Fibroblast of pulmonary artery (primary cell): ENCODE results near the gene GPR78.
"Not testable (repeated sequence)": the region's sequence is repeated elsewhere in the genome, so short reads cannot be mapped to it uniquely, and the experiment has no call there.

ENCODE experiments used
- DNase-seq: peaks from one replicate; pipeline ENCODE4 v3.0.0-alpha.2; 2010; ENCODE audit warnings: low read depth
- H3K4me3 ChIP-seq: replicated peaks from 2 replicates; pipeline ENCODE4 v1.5.1; 2011; ENCODE audit warnings: low read depth, mild to moderate bottlenecking, control low read depth, low read length, moderate library complexity
- CTCF ChIP-seq: IDR thresholded peaks from 2 replicates; pipeline ENCODE4 v1.5.1; 2011; ENCODE audit warnings: mild to moderate bottlenecking, control low read depth, low read length, inconsistent platforms; ENCODE audit errors: missing control alignments

GPR78 gene

GRCh38 chr4:8568068-8568668 is 12.0 kb upstream of the GPR78 start:
- TF ChIP-seq CTCF: no peak
- DNase-seq: peak; percentile 5
- H3K4me3 ChIP-seq: no peak overlapping the region

- TF ChIP-seq CTCF: no peak
- DNase-seq: no peak
- H3K4me3 ChIP-seq: no peak overlapping the region
Measured at GRCh38 chr4:8570201-8570600, 10.0 kb upstream of the GPR78 start.

DNA sequence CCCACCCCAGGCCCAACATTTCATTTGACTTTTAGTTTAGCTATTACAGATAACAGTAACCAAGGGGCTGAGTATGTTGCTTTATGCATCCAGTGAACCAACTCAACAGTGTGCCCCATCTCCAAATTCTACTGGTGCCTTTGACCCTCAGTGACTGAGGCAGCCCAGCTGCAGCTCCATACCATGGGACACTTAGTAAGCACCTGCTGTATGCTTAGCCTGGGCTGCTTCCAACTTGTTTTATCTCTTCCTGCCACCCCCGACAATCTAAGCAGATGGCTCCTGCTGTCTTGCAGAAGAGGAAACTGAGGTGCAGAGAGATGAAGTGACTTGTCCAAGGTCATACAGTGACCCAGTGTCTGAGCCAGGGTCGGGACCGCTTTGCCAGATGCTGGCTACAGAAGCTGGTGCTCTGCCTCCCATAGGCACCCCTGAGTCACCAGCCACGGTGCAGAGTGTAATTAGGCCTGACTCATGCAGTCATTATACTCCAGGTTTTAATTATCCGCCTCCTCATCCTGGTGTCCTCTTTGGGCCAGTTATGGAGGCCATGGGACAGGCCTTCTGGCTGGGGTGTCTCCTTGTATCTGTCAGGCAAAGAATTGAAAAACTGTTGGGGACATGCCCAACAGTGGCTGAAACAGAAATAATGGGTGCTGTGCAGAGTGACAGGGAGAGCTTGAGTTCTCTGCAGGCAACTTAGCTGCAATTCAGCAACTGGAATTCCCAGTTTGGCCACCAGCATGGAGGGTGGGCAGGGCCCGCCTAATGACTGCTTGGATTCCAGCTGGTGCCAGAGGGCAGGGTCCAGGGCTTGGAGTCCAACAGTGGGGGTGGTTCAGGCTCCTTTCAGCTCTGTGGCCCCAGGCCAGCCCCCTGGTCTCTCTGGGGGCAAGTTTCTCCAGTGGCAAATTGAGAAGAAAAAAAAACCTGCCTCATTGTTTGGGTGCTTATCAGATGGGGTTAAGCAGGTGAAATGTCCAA is 8.2 kb upstream of the GPR78 start:
- no peak for TF ChIP-seq CTCF
- H3K4me3 ChIP-seq: no peak overlapping the region
- DNase-seq: no peak

- H3K4me3 ChIP-seq: no peak overlapping the region
- TF ChIP-seq CTCF: no peak
- DNase-seq: no peak
Measured at GRCh38 chr4:8573266-8573665, 6.9 kb upstream of the GPR78 start.

- TF ChIP-seq CTCF: no peak
- DNase-seq: no peak
- H3K4me3 ChIP-seq: no peak overlapping the region
Measured at GRCh38 chr4:8574796-8575370, 5.3 kb upstream of the GPR78 start.

GRCh38 chr4:8575457-8575856 is 4.7 kb upstream of the GPR78 start:
- DNase-seq: no peak
- no peak for TF ChIP-seq CTCF
- no peak overlapping the region for H3K4me3 ChIP-seq

DNA sequence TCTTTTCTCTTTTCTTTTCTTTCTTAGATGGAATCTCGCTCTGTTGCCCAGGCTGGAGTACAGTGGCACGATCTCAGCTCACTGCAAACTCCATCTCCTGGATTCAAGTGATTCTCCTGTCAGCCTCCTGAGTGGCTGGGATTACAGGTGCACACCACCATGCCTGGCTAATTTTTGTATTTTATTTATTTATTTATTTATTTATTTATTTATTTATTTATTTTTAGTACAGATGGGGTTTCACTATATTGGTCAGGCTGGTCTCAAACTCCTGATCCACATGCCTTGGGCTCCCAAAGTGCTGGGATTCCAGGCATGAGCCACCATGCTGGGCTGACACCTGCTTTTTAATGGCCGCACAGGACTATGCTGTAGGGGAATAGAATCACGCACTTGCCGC is 3.6 kb upstream of the GPR78 start:
- not testable (repeated sequence) for H3K4me3 ChIP-seq, DNase-seq
